OCI-LY7 (cell line): ENCODE measurements around the gene MAN1C1. TPM values are rescaled to one million over a fixed set of nuclear protein-coding genes. Genes with fewer than 3 reads are reported as not detected.
A peak's percentile ranks its signal among the peaks of the same experiment; 100 is the strongest.

ENCODE experiments used
- BruUV-seq: library from RNA; stranded (reverse); fragments of 400-500 nt; replicated peaks from 2 replicates; lab custom pipeline; 2021; lab: Mats Ljungman, UMichigan
- CTCF ChIA-PET: fragments of 300-600 bp; sonication (Branson Sonifier 250); formaldehyde crosslinking; loops from one replicate; lab custom pipeline; 2022; ENCODE audit warnings: antibody characterized with exemption; ENCODE audit not compliant: unreplicated experiment; lab: Charles Lee
- POLR2A ChIA-PET: fragments of 300-600 bp; sonication (Branson Sonifier 250); formaldehyde crosslinking; loops from one replicate; lab custom pipeline; 2022; ENCODE audit warnings: antibody characterized with exemption; lab: Charles Lee
- DNase-seq: peaks from one replicate; pipeline ENCODE4 v3.0.0-alpha.2; 2015; ENCODE audit warnings: low spot score
- H2AFZ ChIP-seq: fragments of 200-600 bp; sonication (generic), shearing (Covaris generic); 2 replicates; pipeline ENCODE4 v1.6.1; 2014; ENCODE audit warnings: mild to moderate bottlenecking, antibody characterized with exemption, low read length, moderate library complexity
- H3K27ac ChIP-seq: fragments of 200-600 bp; sonication (generic); 2 replicates; pipeline ENCODE4 v1.5.1; 2014; ENCODE audit warnings: mixed run types, low read depth, mild to moderate bottlenecking, moderate library complexity, low read length, inconsistent platforms; ENCODE audit not compliant: poor library complexity, severe bottlenecking
- H3K36me3 ChIP-seq: fragments of 200-600 bp; sonication (generic); 2 replicates; pipeline ENCODE4 v1.6.1; 2014; ENCODE audit warnings: mild to moderate bottlenecking, antibody characterized with exemption, low read length, moderate library complexity, mixed read lengths; ENCODE audit not compliant: insufficient read depth
- H3K4me1 ChIP-seq: fragments of 200-600 bp; sonication (generic); 2 replicates; pipeline ENCODE4 v1.5.1; 2014; ENCODE audit warnings: mild to moderate bottlenecking, low read length; ENCODE audit not compliant: insufficient read depth, poor library complexity, severe bottlenecking
- H3K4me2 ChIP-seq: fragments of 200-600 bp; sonication (generic); 2 replicates; pipeline ENCODE4 v1.6.1; 2014; ENCODE audit warnings: mild to moderate bottlenecking, low read length
- H3K4me3 ChIP-seq: fragments of 200-600 bp; sonication (generic); 2 replicates; pipeline ENCODE4 v1.5.1; 2014; ENCODE audit warnings: mild to moderate bottlenecking, low read depth, low read length; ENCODE audit not compliant: poor library complexity, severe bottlenecking
- H3K79me2 ChIP-seq: fragments of 200-600 bp; sonication (generic); 2 replicates; pipeline ENCODE4 v1.6.1; 2016; ENCODE audit warnings: low read depth, mild to moderate bottlenecking, low read length, moderate library complexity, mixed read lengths; ENCODE audit not compliant: insufficient read depth
- H3K9me2 ChIP-seq: fragments of 200-600 bp; sonication (generic); 2 replicates; pipeline ENCODE4 v1.6.1; 2016; ENCODE audit warnings: mild to moderate bottlenecking, low read length, mixed read lengths; ENCODE audit not compliant: insufficient read depth
- H3K9me3 ChIP-seq: fragments of 200-600 bp; sonication (generic); 2 replicates; pipeline ENCODE4 v1.6.1; 2014; ENCODE audit warnings: mild to moderate bottlenecking, mixed run types, low read length, mixed read lengths
- H4K20me1 ChIP-seq: fragments of 200-600 bp; sonication (generic); 2 replicates; pipeline ENCODE4 v1.6.1; 2014; ENCODE audit warnings: mild to moderate bottlenecking, antibody characterized with exemption, low read length, moderate library complexity, mixed read lengths; ENCODE audit not compliant: insufficient read depth
- EZH2phosphoT487 ChIP-seq: fragments of 200-600 bp; sonication (generic); IDR thresholded peaks from 2 replicates; pipeline ENCODE4 v1.6.1; 2018; ENCODE audit warnings: low read depth, borderline replicate concordance, mild to moderate bottlenecking, mixed run types, antibody characterized with exemption, low read length, moderate library complexity, mixed read lengths
- intact Hi-C: fragments of 100-400 bp; cut with micrococcal nuclease; formaldehyde crosslinking; loops from one replicate; pipeline ENCODE4 v1.10.0; 2022; ENCODE audit not compliant: unreplicated experiment
- total RNA-seq, 2 experiments: library from RNA; depleted of rRNA in 1 of 2; stranded (reverse); fragments of >200 nt in 1 of 2; shearing (Covaris generic) in 1 of 2; gene quantifications; 2 replicates each; pipeline ENCODE4 v1.2.3, GENCODE V29; 2014 to 2022
- TF ChIP-seq, protein P1 (sequence below): fragments of 200-600 bp; sonication (generic); conservative IDR thresholded peaks from 2 replicates; pipeline ENCODE4 v1.5.1; 2014; ENCODE audit warnings: mild to moderate bottlenecking, antibody characterized with exemption, low read length, moderate library complexity, mixed read lengths

Gene MAN1C1
- total RNA-seq, 2 experiments from 2014 or later = 3.0 to 4.9 TPM

GRCh38 chr1:25609921-25610320 lies 6.7 kb upstream of the MAN1C1 start:
- DNase-seq = no peak
- H2AFZ ChIP-seq = peak overlapping the region; percentile 92; the same call in 1 of the 2 replicates
- POLR2A ChIA-PET = interaction anchor here (0.9 to 3.1 kb wide), 5 partner anchors 13 to 61 kb away, joined by 3 to 15 read pairs (median 6); no protein-coding TSS in a partner anchor
- H3K4me2 ChIP-seq = no peak overlapping the region
- no peaks in the 10 kb centered on the region for H3K36me3 ChIP-seq
- H3K4me1 ChIP-seq = peaks cover 75% of the 10 kb centered on the region
- no peak overlapping the region for H3K4me3 ChIP-seq
- no peak for TF ChIP-seq EZH2phosphoT487
- TF ChIP-seq, protein P1, sequence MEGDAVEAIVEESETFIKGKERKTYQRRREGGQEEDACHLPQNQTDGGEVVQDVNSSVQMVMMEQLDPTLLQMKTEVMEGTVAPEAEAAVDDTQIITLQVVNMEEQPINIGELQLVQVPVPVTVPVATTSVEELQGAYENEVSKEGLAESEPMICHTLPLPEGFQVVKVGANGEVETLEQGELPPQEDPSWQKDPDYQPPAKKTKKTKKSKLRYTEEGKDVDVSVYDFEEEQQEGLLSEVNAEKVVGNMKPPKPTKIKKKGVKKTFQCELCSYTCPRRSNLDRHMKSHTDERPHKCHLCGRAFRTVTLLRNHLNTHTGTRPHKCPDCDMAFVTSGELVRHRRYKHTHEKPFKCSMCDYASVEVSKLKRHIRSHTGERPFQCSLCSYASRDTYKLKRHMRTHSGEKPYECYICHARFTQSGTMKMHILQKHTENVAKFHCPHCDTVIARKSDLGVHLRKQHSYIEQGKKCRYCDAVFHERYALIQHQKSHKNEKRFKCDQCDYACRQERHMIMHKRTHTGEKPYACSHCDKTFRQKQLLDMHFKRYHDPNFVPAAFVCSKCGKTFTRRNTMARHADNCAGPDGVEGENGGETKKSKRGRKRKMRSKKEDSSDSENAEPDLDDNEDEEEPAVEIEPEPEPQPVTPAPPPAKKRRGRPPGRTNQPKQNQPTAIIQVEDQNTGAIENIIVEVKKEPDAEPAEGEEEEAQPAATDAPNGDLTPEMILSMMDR = no peak
- CTCF ChIA-PET = interaction anchor here (1.0 to 2.3 kb wide), 2 partner anchors 43 to 200 kb away, joined by 3 to 7 read pairs; no protein-coding TSS in a partner anchor
- intact Hi-C loops = no loop called here
- no peak overlapping the region for H3K27ac ChIP-seq
- no peaks in the 10 kb centered on the region for H3K79me2 ChIP-seq
- H3K9me3 ChIP-seq = no peaks in the 10 kb centered on the region
- no peaks in the 10 kb centered on the region for H3K9me2 ChIP-seq
- no TSS peak for BruUV-seq
- no peaks in the 10 kb centered on the region for H4K20me1 ChIP-seq

- peak; percentile 54 for DNase-seq
- H3K4me2 ChIP-seq = peak overlapping the region; percentile 44
- H3K4me1 ChIP-seq = peaks cover 75% of the 10 kb centered on the region
- intact Hi-C loops = no loop called here
- H3K9me2 ChIP-seq = no peaks in the 10 kb centered on the region
- ChIA-PET CTCF (no interaction called here), POLR2A (interaction anchor here (3.1 kb wide), 1 partner anchor 14 kb away, joined by 11 read pairs; no protein-coding TSS in a partner anchor)
- BruUV-seq = no TSS peak
- H3K36me3 ChIP-seq = no peaks in the 10 kb centered on the region
- no peaks in the 10 kb centered on the region for H4K20me1 ChIP-seq
- no peak overlapping the region for H3K27ac ChIP-seq
- no peak for TF ChIP-seq EZH2phosphoT487
- TF ChIP-seq, protein P1 = peak; percentile 78
- H3K9me3 ChIP-seq = no peaks in the 10 kb centered on the region
- no peaks in the 10 kb centered on the region for H3K79me2 ChIP-seq
- peak overlapping the region; percentile 92 for H2AFZ ChIP-seq
- H3K4me3 ChIP-seq = peak overlapping the region; percentile 28
Measured at GRCh38 chr1:25610822-25611630, 5.6 kb upstream of the MAN1C1 start.
